Skeletal muscle cell (primary cell): ENCODE measurements around the gene MADCAM1.

ENCODE experiments used
- DNase-seq: peaks from one replicate; pipeline ENCODE4 v3.0.0-alpha.2; 2010; ENCODE audit warnings: low read depth
- H3K4me3 ChIP-seq: 2 replicates; pipeline ENCODE4 v1.5.1; 2011; ENCODE audit warnings: low read depth, mild to moderate bottlenecking, control low read depth, low read length, moderate library complexity

MADCAM1 gene

GRCh38 chr19:504616-505015 is 8.3 kb downstream of the MADCAM1 start:
- H3K4me3 ChIP-seq, result no peak overlapping the region
- no peak for DNase-seq

- peak; percentile 99 for DNase-seq
- peak overlapping the region; percentile 87 for H3K4me3 ChIP-seq
These were observed 10.4 kb downstream of the MADCAM1 start for GRCh38 chr19:506404-507285.

GRCh38 chr19:507286-508203 is 11.3 kb downstream of the MADCAM1 start, which contains the start of gene TPGS1:
Gene TPGS1 (plus strand): TSS chr19:507497. CDS start chr19:507507, 10 bp downstream.
- H3K4me3 ChIP-seq, result peak within 1 kb of the TSS; percentile 87
- DNase-seq, result no peak

GRCh38 chr19:508204-509150 is 12.2 kb downstream of the MADCAM1 start:
- H3K4me3 ChIP-seq, result peak overlapping the region; percentile 87
- DNase-seq, result no peak

- no peak overlapping the region for H3K4me3 ChIP-seq
- peak; percentile 56 for DNase-seq
These were observed 14.4 kb downstream of the MADCAM1 start for GRCh38 chr19:510606-511100.

GRCh38 chr19:511101-511851 is 15.0 kb downstream of the MADCAM1 start:
- DNase-seq, result no peak
- H3K4me3 ChIP-seq, result no peak overlapping the region

- H3K4me3 ChIP-seq, result no peak overlapping the region
These were observed 16.5 kb downstream of the MADCAM1 start for GRCh38 chr19:512547-513365.

GRCh38 chr19:513368-514165 is 17.3 kb downstream of the MADCAM1 start:
- DNase-seq, result no peak
- no peak overlapping the region for H3K4me3 ChIP-seq

More at GRCh38 chr19:512547-513365, 16.5 kb downstream of the MADCAM1 start:
- DNase-seq, result no peak

- DNase-seq, result no peak
These were observed 17.9 kb downstream of the MADCAM1 start for GRCh38 chr19:514166-514663.

GRCh38 chr19:517721-518597 is 21.7 kb downstream of the MADCAM1 start:
- peak; percentile 61 for DNase-seq
- no peak overlapping the region for H3K4me3 ChIP-seq

More at GRCh38 chr19:514166-514663, 17.9 kb downstream of the MADCAM1 start:
- H3K4me3 ChIP-seq, result no peak overlapping the region

- no peak overlapping the region for H3K4me3 ChIP-seq
- DNase-seq, result no peak
These were observed 22.4 kb downstream of the MADCAM1 start for GRCh38 chr19:518598-519231.

GRCh38 chr19:519449-519865 is 23.2 kb downstream of the MADCAM1 start:
- no peak overlapping the region for H3K4me3 ChIP-seq
- no peak for DNase-seq

- DNase-seq, result no peak
- no peak overlapping the region for H3K4me3 ChIP-seq
These were observed 26.4 kb downstream of the MADCAM1 start for GRCh38 chr19:522726-523125.

- no peak for DNase-seq
- no peak overlapping the region for H3K4me3 ChIP-seq
These were observed 27.9 kb downstream of the MADCAM1 start for GRCh38 chr19:524062-524674.

- DNase-seq, result no peak
- H3K4me3 ChIP-seq, result no peak overlapping the region
These were observed 28.7 kb downstream of the MADCAM1 start for GRCh38 chr19:525029-525428.
